ENCODE data around the gene DDX54.

Gene DDX54

GRCh38 chr12:113138826-113139225, 46.5 kb downstream of the DDX54 start:
- DNase-seq (ENCODE audit: low spot score): no peak
- no peak for TF ChIP-seq CTCF (IDR thresholded peaks at IDR 0.05; ENCODE audit: borderline replicate concordance, control extremely low read depth, extremely low read depth, insufficient read depth, missing control alignments)
- in situ Hi-C loops (cut with MboI; ENCODE audit: low sequenced_read_pairs, unreplicated experiment): no loop called here

GRCh38 chr12:113137861-113138783, 47.2 kb downstream of the DDX54 start:
- no peak for TF ChIP-seq CTCF (IDR thresholded peaks at IDR 0.05; ENCODE audit: borderline replicate concordance, control extremely low read depth, extremely low read depth, insufficient read depth, missing control alignments)
- in situ Hi-C loops (cut with MboI; ENCODE audit: low sequenced_read_pairs, unreplicated experiment): no loop called here
- DNase-seq (ENCODE audit: low spot score): no peak

DNA sequence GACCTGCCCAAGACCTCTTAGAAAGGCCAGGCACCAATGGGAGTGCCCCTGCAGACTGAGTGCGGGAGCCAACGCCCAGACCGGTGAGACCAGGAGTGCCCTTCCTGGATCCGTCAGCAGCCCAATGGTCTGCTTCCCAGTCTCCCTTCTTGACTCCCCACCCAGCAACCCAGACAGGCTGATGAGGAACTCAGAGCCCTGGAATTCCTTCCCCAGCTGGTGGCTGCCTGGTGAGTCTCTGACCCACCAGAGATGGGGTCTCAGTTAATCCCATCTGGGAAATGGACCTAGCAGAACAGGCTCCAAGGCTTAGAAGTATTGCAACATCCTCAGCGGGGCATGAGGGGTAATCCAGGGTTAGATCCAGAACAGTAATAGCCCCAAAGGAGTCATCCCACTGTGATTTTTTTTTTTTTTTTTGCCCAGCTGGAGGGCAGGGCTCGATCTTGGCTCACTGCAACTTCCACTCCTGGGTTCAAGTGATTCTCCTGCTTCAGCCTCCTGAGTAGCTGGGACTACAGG, 48.2 kb downstream of the DDX54 start:
- no peak for DNase-seq (ENCODE audit: low spot score)
- in situ Hi-C loops (cut with MboI; ENCODE audit: low sequenced_read_pairs, unreplicated experiment): no loop called here
- no peak for TF ChIP-seq CTCF (IDR thresholded peaks at IDR 0.05; ENCODE audit: borderline replicate concordance, control extremely low read depth, extremely low read depth, insufficient read depth, missing control alignments)

DNA sequence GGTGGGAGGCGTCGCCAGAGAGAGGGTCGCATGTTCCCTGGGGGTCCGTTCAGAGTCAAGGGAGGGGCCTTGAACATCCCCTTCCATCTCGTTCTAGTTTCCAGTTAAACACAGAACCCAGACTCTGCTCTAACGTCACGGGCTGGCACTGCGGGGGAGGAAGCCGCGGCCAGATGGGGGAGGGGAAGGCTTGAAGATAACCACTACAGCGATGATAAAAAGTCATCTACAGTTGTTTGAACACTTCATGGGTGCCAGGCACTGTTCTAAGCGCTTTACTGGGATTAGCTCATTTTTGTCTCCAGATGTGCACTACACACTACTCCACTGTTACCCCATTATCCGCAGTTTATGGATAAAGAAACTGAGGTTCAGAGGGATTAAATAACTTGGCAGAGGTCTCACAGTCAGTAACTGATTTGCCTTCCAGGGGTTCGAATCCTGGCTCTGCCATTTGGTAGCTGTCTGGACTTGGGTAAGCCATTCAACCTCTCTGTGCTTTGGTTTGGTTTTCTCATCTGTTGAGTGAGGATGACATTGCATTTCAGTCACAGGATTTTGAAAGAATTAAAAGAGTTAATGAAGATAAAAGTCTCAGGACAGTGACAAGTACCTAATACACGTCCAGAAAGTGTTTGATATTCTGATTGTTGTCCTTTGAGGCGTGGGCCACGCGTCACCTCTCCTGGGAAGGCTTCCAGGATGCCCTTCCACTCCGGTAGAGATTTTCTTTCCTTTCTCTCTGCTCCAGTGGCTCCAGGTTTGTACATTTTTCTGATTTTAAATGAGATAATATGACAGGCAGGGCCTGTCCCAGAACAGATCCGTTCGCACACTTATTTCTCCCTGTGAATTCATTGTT, 48.9 kb downstream of the DDX54 start:
- in situ Hi-C loops (cut with MboI; ENCODE audit: low sequenced_read_pairs, unreplicated experiment): no loop called here
- no peak for DNase-seq (ENCODE audit: low spot score)
- TF ChIP-seq CTCF (IDR thresholded peaks at IDR 0.05; ENCODE audit: borderline replicate concordance, control extremely low read depth, extremely low read depth, insufficient read depth, missing control alignments): no peak

- peak; percentile 87 for DNase-seq (ENCODE audit: low spot score)
- in situ Hi-C loops (cut with MboI; ENCODE audit: low sequenced_read_pairs, unreplicated experiment): no loop called here
- TF ChIP-seq CTCF (IDR thresholded peaks at IDR 0.05; ENCODE audit: borderline replicate concordance, control extremely low read depth, extremely low read depth, insufficient read depth, missing control alignments): peak; percentile 65
Observed at GRCh38 chr12:113135178-113136127, 49.8 kb downstream of the DDX54 start, which contains the start of gene RASAL1. TSS of gene RASAL1 (minus strand) at chr12:113135761. CDS start at chr12:113135462, 299 bp downstream.
